Spleen (tissue), 7 donors: ENCODE results near the gene NUP58.

Source experiments
- POLR2A ChIP-seq, 3 donors: fragments of 450-650 bp; IDR thresholded peaks; one replicate each; pipeline ENCODE4 v1.5.1; 2017; ENCODE audit warnings: antibody characterized with exemption in 3 of 3, mild to moderate bottlenecking in 1 of 3
- TF ChIP-seq, protein P1 (sequence below), 11 experiments: fragments of 200-600 bp in 7 of 11; fragments of 450-650 bp in 4 of 11; sonication (generic) in 4 of 11; IDR thresholded peaks in 8 of 11; conservative IDR thresholded peaks in 3 of 11; 1 replicate in 7 of 11; 2 replicates in 4 of 11; pipeline versions ENCODE4 v1.4.0 to v1.8.0; 2016 to 2021; ENCODE audit warnings: antibody characterized with exemption in 11 of 11, inconsistent platforms in 4 of 11, mild to moderate bottlenecking in 1 of 11
- donor health status: DM: no; HTN: no; CAD: no; lungs with moderate emphysema.
- donor health status: DM: no; HTN: no; CAD: no.
- donor health status: DM: no; HTN: no; CAD: no.

DNA sequence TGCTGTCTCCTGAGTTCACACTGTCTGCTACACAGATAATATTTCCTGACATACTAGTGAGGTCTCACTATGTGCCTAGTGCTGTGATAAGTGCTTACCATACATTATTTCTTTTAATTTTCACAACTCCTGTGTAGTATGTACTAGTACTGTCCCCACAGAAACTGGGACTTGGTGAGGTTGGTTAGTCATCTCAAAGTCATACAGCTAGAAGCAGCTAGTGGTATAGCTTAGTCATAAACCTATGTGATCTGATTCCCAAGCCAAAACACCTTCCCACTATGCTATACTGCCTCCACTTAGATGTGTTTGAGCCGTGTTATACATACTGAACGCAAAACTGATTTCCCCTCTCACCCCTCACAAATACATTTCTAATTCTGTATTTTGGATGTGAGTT lies 24.7 kb upstream of the NUP58 start:
- TF ChIP-seq, protein P1, sequence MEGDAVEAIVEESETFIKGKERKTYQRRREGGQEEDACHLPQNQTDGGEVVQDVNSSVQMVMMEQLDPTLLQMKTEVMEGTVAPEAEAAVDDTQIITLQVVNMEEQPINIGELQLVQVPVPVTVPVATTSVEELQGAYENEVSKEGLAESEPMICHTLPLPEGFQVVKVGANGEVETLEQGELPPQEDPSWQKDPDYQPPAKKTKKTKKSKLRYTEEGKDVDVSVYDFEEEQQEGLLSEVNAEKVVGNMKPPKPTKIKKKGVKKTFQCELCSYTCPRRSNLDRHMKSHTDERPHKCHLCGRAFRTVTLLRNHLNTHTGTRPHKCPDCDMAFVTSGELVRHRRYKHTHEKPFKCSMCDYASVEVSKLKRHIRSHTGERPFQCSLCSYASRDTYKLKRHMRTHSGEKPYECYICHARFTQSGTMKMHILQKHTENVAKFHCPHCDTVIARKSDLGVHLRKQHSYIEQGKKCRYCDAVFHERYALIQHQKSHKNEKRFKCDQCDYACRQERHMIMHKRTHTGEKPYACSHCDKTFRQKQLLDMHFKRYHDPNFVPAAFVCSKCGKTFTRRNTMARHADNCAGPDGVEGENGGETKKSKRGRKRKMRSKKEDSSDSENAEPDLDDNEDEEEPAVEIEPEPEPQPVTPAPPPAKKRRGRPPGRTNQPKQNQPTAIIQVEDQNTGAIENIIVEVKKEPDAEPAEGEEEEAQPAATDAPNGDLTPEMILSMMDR (IDR thresholded peaks at IDR 0.05 in 8 of 11, conservative IDR thresholded peaks at IDR 0.05 in 3 of 11) = no peak
- TF ChIP-seq POLR2A (IDR thresholded peaks at IDR 0.05) = no peak
